Bladder microvascular endothelial cell (primary cell): ENCODE results near the gene MOV10L1. TPM values are rescaled to one million over a fixed set of nuclear protein-coding genes. Genes with fewer than 3 reads are reported as not detected.

ENCODE experiments used
- total RNA-seq: library from RNA; depleted of rRNA; stranded (reverse); fragments of >200 nt; gene quantifications from 2 replicates; pipeline ENCODE4 v1.2.3, GENCODE V29; 2014

Gene MOV10L1
- total RNA-seq = 7.9 and 61.9 TPM in 2 replicates

GRCh38 chr22:50089682-50090411 is at the start of gene MOV10L1:
Gene MOV10L1 (plus strand): TSS chr22:50090006. CDS start chr22:50090089, 83 bp downstream.

GRCh38 chr22:50058061-50058905 is 31.5 kb upstream of the MOV10L1 start, which contains the start of gene TTLL8:
Gene TTLL8 (minus strand): TSS chr22:50058298.

GRCh38 chr22:50085211-50085972 is 4.4 kb upstream of the MOV10L1 start, which contains the start of gene MLC1:
Gene MLC1 (minus strand): TSS chr22:50085426. CDS start chr22:50084902, 524 bp downstream.

GRCh38 chr22:50170453-50171318 is 80.9 kb downstream of the MOV10L1 start, which contains the start of gene PANX2:
Gene PANX2 (plus strand): TSS chr22:50170731. CDS start chr22:50170731, 0 bp downstream.

GRCh38 chr22:50185375-50186087 is 95.7 kb downstream of the MOV10L1 start, which contains the start of gene TRABD:
Gene TRABD (plus strand): TSS chr22:50185913. CDS start chr22:50193061, 7,148 bp downstream.

GRCh38 chr22:50200461-50201190 is 110.8 kb downstream of the MOV10L1 start, which contains the start of gene SELENOO:
Gene SELENOO (plus strand): TSS chr22:50201011. CDS start chr22:50201037, 26 bp downstream.

Other genes starting within 250 kb of the MOV10L1 start
- 7.4 and 23.3 TPM in 2 replicates for gene ZBED4, start 236.2 kb upstream of the MOV10L1 start, total RNA-seq
- 11.5 and 18.9 TPM in 2 replicates for gene ALG12, start 171.6 kb upstream of the MOV10L1 start, total RNA-seq
- 58.9 and 63.3 TPM in 2 replicates for gene CRELD2, start 171.4 kb upstream of the MOV10L1 start, total RNA-seq
- 218 and 224 TPM in 2 replicates for gene PIM3, start 129.2 kb upstream of the MOV10L1 start, total RNA-seq
- not detected in 2 replicates for gene IL17REL, start 77.2 kb upstream of the MOV10L1 start, total RNA-seq
- gene TTLL8, start 31.7 kb upstream of the MOV10L1 start, total RNA-seq = not detected in 2 replicates
- under 0.01 TPM in 1 of 2 replicates, not detected in the other for gene MLC1, start 4.6 kb upstream of the MOV10L1 start, total RNA-seq
- 0.16 and 1.0 TPM in 2 replicates for gene PANX2, start 80.7 kb downstream of the MOV10L1 start, total RNA-seq
- gene TRABD, start 95.9 kb downstream of the MOV10L1 start, total RNA-seq = 20.7 and 28.8 TPM in 2 replicates
- 23.2 and 27.6 TPM in 2 replicates for gene SELENOO, start 111.0 kb downstream of the MOV10L1 start, total RNA-seq
- gene TUBGCP6, start 155.0 kb downstream of the MOV10L1 start, total RNA-seq = 16.4 and 36.6 TPM in 2 replicates
- gene HDAC10, start 161.3 kb downstream of the MOV10L1 start, total RNA-seq = 15.1 and 33.9 TPM in 2 replicates
- 61.7 and 93.9 TPM in 2 replicates for gene MAPK12, start 171.7 kb downstream of the MOV10L1 start, total RNA-seq
- 27.4 and 31.8 TPM in 2 replicates for gene MAPK11, start 180.4 kb downstream of the MOV10L1 start, total RNA-seq
- 63.8 and 185 TPM in 2 replicates for gene PLXNB2, start 217.6 kb downstream of the MOV10L1 start, total RNA-seq
- 2.0 and 2.3 TPM in 2 replicates for gene DENND6B, start 237.0 kb downstream of the MOV10L1 start, total RNA-seq